Measurements from ENCODE around the gene DISC1.

The DISC1 gene

DNA sequence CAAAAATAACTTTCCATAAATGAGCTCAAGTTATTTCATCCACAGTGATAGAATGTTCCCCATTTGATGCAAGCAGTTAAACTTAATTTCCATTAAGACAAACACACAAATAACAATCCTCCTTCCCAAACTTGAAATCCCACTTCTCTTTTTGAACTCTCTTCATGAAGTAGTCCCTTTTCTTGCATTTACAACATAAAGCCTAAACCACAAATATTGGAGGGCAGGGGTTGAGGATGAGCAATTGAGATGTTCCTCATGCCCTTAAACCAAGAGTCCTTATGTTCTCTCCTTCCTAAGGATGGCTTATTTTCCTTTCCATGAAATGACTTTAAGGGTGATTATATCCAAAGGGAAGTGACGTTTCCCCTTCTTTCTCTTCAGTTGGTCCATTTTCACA, 228.8 kb downstream of the DISC1 start:
- no peak for DNase-seq (ENCODE audit: low read depth)
- TF ChIP-seq, protein P1, sequence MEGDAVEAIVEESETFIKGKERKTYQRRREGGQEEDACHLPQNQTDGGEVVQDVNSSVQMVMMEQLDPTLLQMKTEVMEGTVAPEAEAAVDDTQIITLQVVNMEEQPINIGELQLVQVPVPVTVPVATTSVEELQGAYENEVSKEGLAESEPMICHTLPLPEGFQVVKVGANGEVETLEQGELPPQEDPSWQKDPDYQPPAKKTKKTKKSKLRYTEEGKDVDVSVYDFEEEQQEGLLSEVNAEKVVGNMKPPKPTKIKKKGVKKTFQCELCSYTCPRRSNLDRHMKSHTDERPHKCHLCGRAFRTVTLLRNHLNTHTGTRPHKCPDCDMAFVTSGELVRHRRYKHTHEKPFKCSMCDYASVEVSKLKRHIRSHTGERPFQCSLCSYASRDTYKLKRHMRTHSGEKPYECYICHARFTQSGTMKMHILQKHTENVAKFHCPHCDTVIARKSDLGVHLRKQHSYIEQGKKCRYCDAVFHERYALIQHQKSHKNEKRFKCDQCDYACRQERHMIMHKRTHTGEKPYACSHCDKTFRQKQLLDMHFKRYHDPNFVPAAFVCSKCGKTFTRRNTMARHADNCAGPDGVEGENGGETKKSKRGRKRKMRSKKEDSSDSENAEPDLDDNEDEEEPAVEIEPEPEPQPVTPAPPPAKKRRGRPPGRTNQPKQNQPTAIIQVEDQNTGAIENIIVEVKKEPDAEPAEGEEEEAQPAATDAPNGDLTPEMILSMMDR (IDR thresholded peaks at IDR 0.05; ENCODE audit: insufficient read depth, low read depth, low read length, missing control alignments), result no peak
- H3K4me3 ChIP-seq (ENCODE audit: low read depth, low read length), result no peak overlapping the region

DNA sequence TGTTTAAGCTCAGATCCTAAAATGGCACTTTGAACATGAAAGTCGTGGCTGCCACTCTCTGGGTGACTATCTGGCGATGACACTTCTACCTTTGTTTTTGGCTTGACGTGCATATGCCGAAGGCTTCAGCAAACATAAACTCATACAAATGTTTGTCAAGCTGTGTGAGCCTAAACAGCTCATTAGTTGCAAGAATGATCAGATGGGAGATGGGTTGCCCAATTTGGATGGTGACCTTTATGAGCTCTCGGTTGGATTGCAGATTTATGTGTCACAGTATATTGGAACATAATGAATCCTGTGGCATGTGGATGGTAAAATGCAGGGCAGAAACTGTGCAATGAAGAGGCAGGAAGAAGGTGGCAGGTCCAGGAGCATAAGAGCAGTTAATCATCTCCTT, 229.3 kb downstream of the DISC1 start:
- DNase-seq (ENCODE audit: low read depth), result no peak
- H3K4me3 ChIP-seq (ENCODE audit: low read depth, low read length), result no peak overlapping the region
- TF ChIP-seq, protein P1 (IDR thresholded peaks at IDR 0.05; ENCODE audit: insufficient read depth, low read depth, low read length, missing control alignments), result no peak

DNA sequence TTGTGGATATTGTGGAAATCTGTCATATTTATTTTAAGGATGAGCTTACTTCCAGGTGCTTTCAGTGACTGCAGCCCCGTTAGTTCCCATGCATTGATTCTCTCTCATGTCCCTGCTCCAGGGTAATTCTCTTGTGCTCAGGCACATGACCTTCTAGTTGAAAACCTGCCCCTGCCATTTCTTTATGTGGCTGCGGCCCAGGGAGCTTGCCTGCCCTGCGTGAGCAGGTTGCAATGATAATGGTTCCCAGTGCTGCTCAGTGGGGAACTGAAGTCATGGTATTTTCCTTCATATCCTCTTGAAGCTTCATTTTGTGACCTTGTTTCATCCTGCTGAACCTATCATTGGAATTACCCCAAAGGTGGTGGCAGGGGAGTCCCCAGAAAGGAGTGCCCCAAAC, 229.8 kb downstream of the DISC1 start:
- TF ChIP-seq, protein P1 (IDR thresholded peaks at IDR 0.05; ENCODE audit: insufficient read depth, low read depth, low read length, missing control alignments), result no peak

DNA sequence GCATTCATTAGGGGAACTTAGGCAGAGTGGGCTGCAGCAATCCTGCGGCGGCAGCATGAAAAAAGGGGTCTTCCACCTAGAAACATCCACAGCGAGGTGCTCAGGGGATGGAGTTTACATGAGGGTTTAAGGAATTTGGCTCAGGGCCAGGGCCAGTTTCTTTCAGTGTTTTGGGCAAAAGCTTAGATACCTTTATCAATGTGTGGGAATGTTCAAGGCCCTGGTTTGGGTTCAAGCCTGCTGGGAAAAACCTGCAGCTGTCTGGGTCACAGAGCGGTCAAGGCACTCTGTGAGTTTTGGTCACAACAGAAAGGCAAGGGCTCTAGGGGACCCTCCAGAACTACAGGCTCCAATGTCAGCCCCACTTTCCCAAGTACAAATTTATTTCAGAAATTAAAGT, 230.3 kb downstream of the DISC1 start:
- TF ChIP-seq, protein P1 (IDR thresholded peaks at IDR 0.05; ENCODE audit: insufficient read depth, low read depth, low read length, missing control alignments), result no peak

More for the DNA sequence above, 229.8 kb downstream of the DISC1 start:
- DNase-seq (ENCODE audit: low read depth), result peak; percentile 18
- no peak overlapping the region for H3K4me3 ChIP-seq (ENCODE audit: low read depth, low read length)

DNA sequence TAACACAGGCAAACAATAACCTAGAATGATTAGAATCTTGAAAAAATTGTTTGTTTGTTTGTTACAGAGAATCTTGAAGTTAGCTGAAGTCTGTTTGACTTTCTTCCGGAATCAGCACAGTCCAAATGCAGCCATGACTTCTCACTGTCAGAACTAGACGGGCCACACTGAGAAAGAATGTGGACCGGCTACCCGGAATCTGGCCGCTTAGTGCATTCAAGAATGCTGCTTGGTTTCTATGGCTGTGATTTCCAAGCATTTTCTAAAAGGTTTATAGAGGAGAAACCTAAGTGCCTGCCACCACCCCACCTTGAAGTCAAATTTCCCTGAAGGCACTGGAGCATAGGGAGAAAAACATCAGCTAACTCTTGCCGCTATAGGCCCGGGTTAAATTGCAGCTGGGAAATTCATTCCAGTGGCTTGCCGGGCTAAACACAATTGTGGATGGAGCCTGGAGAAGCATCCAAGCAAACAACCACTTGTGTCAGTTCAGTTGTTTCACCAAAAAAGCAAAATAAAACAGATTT, 231.1 kb downstream of the DISC1 start:
- DNase-seq (ENCODE audit: low read depth), result no peak
- TF ChIP-seq, protein P1 (IDR thresholded peaks at IDR 0.05; ENCODE audit: insufficient read depth, low read depth, low read length, missing control alignments), result no peak
- H3K4me3 ChIP-seq (ENCODE audit: low read depth, low read length), result no peak overlapping the region

More for the DNA sequence above, 230.3 kb downstream of the DISC1 start:
- no peak for DNase-seq (ENCODE audit: low read depth)
- no peak overlapping the region for H3K4me3 ChIP-seq (ENCODE audit: low read depth, low read length)

DNA sequence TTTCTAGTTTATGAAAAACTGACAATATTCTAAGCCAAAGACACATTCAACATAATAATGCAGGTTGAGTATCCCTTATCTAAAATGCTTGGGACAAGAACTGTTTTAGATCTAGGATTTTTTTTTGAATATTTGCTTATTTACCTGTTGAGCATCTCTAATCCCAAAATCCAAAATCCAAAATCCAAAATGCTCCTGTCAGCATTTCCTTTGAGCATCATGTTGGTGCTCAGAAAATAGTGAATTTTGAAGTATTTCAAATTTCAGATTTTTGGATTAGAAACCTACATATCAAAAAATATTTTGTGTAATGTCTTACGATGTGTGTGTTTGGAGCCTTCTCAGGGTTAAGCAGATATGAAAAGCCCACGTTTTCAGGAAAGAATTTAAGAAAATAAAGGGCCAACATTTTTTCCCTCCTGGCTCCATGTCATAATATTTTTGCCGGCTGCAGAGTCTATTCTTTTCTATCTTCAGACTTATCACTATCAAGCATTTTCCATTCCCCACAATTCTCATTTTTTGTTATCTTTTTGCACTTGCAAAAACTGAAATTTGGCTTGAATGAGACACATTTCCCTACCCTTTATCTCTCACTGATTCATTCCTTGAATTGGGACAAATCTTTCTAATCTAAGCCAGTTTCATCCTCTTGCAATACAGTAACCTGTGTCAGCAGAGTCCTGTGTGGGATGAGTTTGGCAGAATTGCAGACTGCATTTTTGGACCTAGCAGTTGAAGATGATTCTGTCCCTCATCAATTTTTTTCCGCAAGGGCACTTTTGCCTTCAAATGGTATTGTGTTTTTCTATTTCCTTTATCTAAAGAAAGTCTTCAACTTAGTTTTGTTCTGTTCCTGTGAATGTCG, 233.9 kb downstream of the DISC1 start:
- no peak for DNase-seq (ENCODE audit: low read depth)
- H3K4me3 ChIP-seq (ENCODE audit: low read depth, low read length), result no peak overlapping the region
- TF ChIP-seq, protein P1 (IDR thresholded peaks at IDR 0.05; ENCODE audit: insufficient read depth, low read depth, low read length, missing control alignments), result no peak
